Ishikawa (cell line): ENCODE measurements around the gene TBX15.

Source experiments
- CEBPB ChIP-seq: IDR thresholded peaks from 2 replicates; pipeline ENCODE4 v1.6.1; 2012
- CREB1 ChIP-seq: IDR thresholded peaks from 2 replicates; pipeline ENCODE4 v1.6.1; 2012; ENCODE audit warnings: low read depth
- EGR1 ChIP-seq: IDR thresholded peaks from 2 replicates; pipeline ENCODE4 v1.6.1; 2012
- EP300 ChIP-seq: IDR thresholded peaks from 2 replicates; pipeline ENCODE4 v1.6.1; 2012; ENCODE audit warnings: borderline replicate concordance
- FOXM1 ChIP-seq: IDR thresholded peaks from 2 replicates; pipeline ENCODE4 v1.6.1; 2012; ENCODE audit warnings: low read depth, borderline replicate concordance
- NFIC ChIP-seq: IDR thresholded peaks from 2 replicates; pipeline ENCODE4 v1.6.1; 2012
- RAD21 ChIP-seq: IDR thresholded peaks from 2 replicates; pipeline ENCODE4 v1.6.1; 2012; ENCODE audit warnings: low read depth
- TAF1 ChIP-seq: IDR thresholded peaks from 2 replicates; pipeline ENCODE4 v1.6.1; 2012; ENCODE audit warnings: low read depth, mild to moderate bottlenecking
- TCF12 ChIP-seq: IDR thresholded peaks from 2 replicates; pipeline ENCODE4 v1.6.1; 2012; ENCODE audit warnings: low read depth
- TEAD4 ChIP-seq: IDR thresholded peaks from 2 replicates; pipeline ENCODE4 v1.6.1; 2012
- YY1 ChIP-seq: IDR thresholded peaks from 2 replicates; pipeline ENCODE4 v1.6.1; 2012; ENCODE audit warnings: low read depth
- ZBTB7A ChIP-seq: IDR thresholded peaks from 2 replicates; pipeline ENCODE4 v1.6.1; 2012; ENCODE audit warnings: low read depth
- TF ChIP-seq, protein P1 (sequence below): IDR thresholded peaks from 2 replicates; pipeline ENCODE4 v1.6.1; 2012
- TF ChIP-seq, protein P2 (sequence below): IDR thresholded peaks from 2 replicates; pipeline ENCODE4 v1.6.1; 2012
- TF ChIP-seq, protein P3 (sequence below): IDR thresholded peaks from 2 replicates; pipeline ENCODE4 v1.6.1; 2012; ENCODE audit warnings: low read depth, mild to moderate bottlenecking

Gene TBX15

DNA sequence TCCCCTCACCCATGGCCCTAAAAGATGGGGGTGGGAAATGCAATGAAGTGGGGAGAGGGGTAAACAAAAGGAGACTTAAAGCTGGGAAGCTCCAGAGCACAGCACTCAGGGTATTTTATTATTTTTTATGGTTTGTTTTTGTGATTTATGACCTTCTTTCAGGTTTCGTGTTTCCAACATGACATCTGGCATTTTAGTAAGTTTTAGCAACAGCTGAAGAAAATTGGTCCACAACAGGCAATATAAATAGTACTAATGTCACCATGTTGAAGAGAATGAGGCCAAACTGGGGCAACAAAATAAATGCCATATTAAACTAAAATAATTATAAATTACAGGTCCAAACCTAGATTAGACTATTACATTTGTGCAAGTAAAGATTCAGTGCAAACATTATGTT is 56.3 kb downstream of the TBX15 start:
- TF ChIP-seq FOXM1 = no peak
- TF ChIP-seq TEAD4 = no peak
- TF ChIP-seq, protein P1, sequence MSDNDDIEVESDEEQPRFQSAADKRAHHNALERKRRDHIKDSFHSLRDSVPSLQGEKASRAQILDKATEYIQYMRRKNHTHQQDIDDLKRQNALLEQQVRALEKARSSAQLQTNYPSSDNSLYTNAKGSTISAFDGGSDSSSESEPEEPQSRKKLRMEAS = no peak
- TF ChIP-seq, protein P2, sequence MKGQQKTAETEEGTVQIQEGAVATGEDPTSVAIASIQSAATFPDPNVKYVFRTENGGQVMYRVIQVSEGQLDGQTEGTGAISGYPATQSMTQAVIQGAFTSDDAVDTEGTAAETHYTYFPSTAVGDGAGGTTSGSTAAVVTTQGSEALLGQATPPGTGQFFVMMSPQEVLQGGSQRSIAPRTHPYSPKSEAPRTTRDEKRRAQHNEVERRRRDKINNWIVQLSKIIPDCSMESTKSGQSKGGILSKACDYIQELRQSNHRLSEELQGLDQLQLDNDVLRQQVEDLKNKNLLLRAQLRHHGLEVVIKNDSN = no peak
- no peak for TF ChIP-seq CEBPB
- TF ChIP-seq RAD21 = no peak
- no peak for TF ChIP-seq EP300

DNA sequence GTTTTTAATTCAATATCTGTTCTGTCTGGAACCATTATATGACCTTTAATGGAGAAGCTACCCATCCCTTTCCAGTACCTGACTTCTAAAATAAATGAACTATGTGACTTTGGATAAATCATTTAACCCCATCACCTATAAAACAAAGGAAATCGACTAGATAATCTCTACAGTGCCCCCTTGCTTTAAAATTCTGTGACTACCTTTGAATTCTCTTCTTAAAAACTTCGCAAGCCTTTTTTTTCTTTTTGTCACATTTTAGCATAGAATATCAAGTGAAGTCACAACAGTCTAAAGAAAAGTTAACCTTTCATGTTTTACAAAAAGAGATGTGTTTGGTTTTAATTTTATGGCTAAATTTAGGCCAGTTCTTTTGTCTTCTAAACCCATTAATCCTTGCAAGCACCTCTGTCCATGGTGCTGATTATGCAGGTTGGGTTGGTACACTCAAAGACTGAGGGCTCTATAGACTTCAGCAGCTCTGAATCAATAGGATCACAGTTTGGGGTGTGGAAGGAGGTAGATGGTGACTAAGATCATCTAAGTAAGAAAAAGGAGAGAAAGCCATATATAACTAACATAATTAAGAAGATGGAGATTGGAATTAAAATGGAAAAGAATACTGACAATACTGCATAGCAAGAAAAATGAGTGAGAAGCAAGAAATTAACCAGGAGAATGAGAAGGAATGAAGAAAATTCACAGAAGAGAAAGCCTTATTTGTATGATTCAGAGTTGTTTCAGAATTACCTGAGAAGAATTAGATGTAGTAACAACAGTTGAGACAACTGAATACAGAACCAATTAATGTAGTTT is 59.2 kb downstream of the TBX15 start:
- no peak for TF ChIP-seq EP300
- TF ChIP-seq, protein P3, sequence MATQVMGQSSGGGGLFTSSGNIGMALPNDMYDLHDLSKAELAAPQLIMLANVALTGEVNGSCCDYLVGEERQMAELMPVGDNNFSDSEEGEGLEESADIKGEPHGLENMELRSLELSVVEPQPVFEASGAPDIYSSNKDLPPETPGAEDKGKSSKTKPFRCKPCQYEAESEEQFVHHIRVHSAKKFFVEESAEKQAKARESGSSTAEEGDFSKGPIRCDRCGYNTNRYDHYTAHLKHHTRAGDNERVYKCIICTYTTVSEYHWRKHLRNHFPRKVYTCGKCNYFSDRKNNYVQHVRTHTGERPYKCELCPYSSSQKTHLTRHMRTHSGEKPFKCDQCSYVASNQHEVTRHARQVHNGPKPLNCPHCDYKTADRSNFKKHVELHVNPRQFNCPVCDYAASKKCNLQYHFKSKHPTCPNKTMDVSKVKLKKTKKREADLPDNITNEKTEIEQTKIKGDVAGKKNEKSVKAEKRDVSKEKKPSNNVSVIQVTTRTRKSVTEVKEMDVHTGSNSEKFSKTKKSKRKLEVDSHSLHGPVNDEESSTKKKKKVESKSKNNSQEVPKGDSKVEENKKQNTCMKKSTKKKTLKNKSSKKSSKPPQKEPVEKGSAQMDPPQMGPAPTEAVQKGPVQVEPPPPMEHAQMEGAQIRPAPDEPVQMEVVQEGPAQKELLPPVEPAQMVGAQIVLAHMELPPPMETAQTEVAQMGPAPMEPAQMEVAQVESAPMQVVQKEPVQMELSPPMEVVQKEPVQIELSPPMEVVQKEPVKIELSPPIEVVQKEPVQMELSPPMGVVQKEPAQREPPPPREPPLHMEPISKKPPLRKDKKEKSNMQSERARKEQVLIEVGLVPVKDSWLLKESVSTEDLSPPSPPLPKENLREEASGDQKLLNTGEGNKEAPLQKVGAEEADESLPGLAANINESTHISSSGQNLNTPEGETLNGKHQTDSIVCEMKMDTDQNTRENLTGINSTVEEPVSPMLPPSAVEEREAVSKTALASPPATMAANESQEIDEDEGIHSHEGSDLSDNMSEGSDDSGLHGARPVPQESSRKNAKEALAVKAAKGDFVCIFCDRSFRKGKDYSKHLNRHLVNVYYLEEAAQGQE = peak; percentile 93

DNA sequence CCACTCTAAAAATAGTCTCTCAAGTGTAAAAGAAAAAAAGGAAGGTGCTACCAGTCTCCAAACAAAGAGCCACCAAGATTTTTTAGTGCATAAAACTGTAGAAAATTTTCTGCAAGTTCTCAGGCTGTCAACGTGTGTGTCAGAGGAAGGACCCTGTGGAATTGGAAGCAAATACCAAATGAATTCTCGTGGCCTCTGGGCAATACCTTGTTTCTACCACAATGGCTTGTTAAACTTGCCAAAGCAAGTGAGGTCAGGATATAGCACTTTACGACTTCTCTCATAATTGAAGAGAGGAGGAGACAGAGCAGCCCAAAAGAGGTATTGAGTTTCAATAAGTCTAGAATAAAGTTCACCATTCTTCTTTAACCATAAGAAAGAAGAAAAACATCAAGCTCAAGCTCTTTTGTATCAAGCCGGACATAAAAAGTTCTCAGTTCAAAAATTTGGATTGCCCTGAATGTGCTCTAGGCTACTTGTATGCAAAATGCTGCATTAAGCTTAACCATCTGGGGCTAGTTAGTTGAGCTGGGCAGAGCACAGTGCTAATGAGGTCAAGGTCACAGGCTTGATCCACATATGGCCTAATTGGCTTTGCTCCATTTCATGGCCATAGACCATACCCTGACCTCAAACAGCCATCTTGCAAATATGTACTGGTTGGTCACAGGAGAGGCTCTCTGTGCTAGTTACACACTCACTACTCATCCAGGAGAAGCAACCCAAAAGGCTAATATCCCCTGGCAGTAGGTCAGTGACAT is 60.5 kb downstream of the TBX15 start:
- no peak for TF ChIP-seq CREB1
- TF ChIP-seq NFIC = no peak
- TF ChIP-seq RAD21 = no peak
- TF ChIP-seq YY1 = no peak
- TF ChIP-seq, protein P1 = no peak
- TF ChIP-seq, protein P3 = no peak
- no peak for TF ChIP-seq EGR1
- TF ChIP-seq, protein P2 = no peak
- no peak for TF ChIP-seq TAF1
- TF ChIP-seq CEBPB = no peak
- TF ChIP-seq TEAD4 = no peak
- TF ChIP-seq TCF12 = no peak
- TF ChIP-seq FOXM1 = no peak
- TF ChIP-seq EP300 = no peak
- TF ChIP-seq ZBTB7A = no peak

DNA sequence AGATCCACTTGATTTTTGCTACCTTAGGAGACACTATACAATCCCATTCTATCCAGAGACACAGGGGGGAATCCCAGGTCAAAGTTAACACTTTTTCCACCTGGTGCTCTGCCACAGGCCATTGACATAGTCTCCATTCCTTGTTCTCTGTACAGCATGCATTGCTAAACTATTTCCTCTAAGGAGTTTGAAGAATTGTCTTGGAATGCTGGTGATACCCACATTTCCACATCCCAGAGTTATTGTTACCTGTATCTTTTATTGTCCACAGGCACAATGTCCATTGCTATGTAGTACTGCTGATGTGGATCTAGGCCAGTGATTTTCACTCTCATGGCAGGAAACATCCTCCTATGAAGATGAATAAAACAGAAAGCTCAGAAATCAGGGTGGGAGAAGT is 61.9 kb downstream of the TBX15 start:
- TF ChIP-seq CREB1 (no peak), RAD21 (no peak), TAF1 (no peak)
- TF ChIP-seq, protein P1 = no peak

DNA sequence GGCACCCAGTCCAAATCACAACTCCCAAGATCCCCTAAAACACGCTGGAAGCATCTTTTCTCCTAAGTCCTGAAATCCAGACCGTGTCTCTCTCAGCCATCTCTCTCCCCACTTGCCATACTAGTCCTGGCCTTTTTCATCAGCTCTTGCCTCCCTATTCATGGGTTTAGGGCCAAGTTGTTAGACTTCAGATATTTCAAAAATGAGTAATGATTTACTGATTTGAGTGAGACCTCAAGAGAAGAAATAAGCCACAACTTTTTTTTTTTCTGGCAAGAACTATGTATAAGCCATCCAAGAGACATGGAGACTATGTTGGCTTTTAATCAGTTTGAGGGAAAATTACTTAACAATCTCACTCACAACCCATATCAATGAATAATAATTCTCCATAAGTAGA is 62.5 kb downstream of the TBX15 start:
- TF ChIP-seq ZBTB7A (no peak), NFIC (no peak), EGR1 (no peak), FOXM1 (no peak), YY1 (no peak), RAD21 (no peak), CEBPB (no peak), TAF1 (no peak)
- TF ChIP-seq, protein P2 = no peak
- TF ChIP-seq, protein P1 = no peak
